Glutamatergic neuron (in vitro differentiated cells): ENCODE measurements around the gene MRGPRF. TPM values are rescaled to one million over a fixed set of nuclear protein-coding genes. Genes with fewer than 3 reads are reported as not detected.

Source experiments
- DNase-seq: peaks from one replicate; pipeline ENCODE4 v3.0.0; 2022
- H3K27ac Mint-ChIP-seq: one replicate; pipeline ENCODE4 v1.8.0; 2020; ENCODE audit warnings: mild to moderate bottlenecking, mixed read lengths, inconsistent platforms; ENCODE audit not compliant: unreplicated experiment
- H3K27me3 Mint-ChIP-seq: one replicate; pipeline ENCODE4 v1.8.0; 2020; ENCODE audit warnings: mild to moderate bottlenecking, moderate library complexity, mixed read lengths, inconsistent platforms; ENCODE audit not compliant: unreplicated experiment
- H3K36me3 Mint-ChIP-seq: one replicate; pipeline ENCODE4 v1.8.0; 2020; ENCODE audit warnings: mild to moderate bottlenecking, mixed read lengths, inconsistent platforms; ENCODE audit not compliant: unreplicated experiment
- H3K4me1 Mint-ChIP-seq: one replicate; pipeline ENCODE4 v1.8.0; 2020; ENCODE audit warnings: mild to moderate bottlenecking, low read depth, mixed read lengths, inconsistent platforms; ENCODE audit not compliant: unreplicated experiment
- H3K4me3 Mint-ChIP-seq: one replicate; pipeline ENCODE4 v1.8.0; 2020; ENCODE audit warnings: mild to moderate bottlenecking, mixed read lengths, inconsistent platforms; ENCODE audit not compliant: unreplicated experiment
- H3K9me3 Mint-ChIP-seq: one replicate; pipeline ENCODE4 v1.8.0; 2020; ENCODE audit warnings: mild to moderate bottlenecking, moderate library complexity, mixed read lengths, inconsistent platforms; ENCODE audit not compliant: unreplicated experiment
- CTCF ChIP-seq: fragments of 200-600 bp; sonication (generic); IDR thresholded peaks from one replicate; pipeline ENCODE4 v1.5.0; 2021; ENCODE audit not compliant: partially characterized antibody, unreplicated experiment
- total RNA-seq: library from RNA; stranded (reverse); fragmentation: NEBNext Ultra II Directional; extraction: Animal tissue kit (Norgen Biotek cat#: 25700); gene quantifications from one replicate; pipeline ENCODE4 v1.2.1, GENCODE V29; 2021; ENCODE audit not compliant: unreplicated experiment

MRGPRF gene
- total RNA-seq, 1 donor from 2014 or later = 1.0 TPM

DNA sequence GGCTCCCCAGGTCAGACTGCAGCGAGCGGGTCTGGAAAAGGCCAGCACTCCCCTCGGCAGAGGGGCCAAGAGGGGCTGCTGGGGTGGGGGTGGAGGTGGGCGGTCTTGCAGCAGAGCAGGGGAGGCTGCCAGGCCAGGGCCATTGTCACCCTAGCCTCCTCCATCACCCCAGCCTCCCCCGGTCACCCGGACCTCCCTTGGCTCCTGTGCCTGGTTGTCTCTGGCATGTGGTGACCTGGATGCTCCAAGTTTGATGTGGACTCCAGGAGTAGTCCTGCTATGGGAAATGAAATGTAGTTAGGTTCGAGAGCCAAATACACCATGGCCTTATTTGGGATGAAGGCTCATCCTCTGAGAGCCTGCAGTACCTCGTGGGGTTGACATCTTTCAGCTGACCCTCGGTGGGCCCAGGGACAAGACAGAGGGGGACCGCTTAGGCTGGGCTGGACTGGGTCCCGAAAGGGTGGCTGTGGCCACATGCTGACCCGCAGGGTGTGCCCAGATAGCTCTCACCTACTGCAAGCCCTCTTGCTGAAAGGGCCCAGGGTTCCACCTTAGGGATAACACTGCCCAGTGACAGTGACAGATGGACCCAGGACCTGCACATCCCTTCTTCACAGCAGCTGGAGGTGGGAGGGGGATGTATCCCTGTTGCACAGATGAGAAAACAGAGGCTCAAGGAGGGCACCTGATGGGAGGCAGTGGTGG is 56.3 kb downstream of the MRGPRF start:
- no peak overlapping the region for H3K4me3 Mint-ChIP-seq
- H3K4me1 Mint-ChIP-seq = peaks cover 8% of the 10 kb centered on the region
- no peaks in the 10 kb centered on the region for H3K36me3 Mint-ChIP-seq
- DNase-seq = no peak
- peaks cover 6% of the 10 kb centered on the region for H3K9me3 Mint-ChIP-seq
- H3K27ac Mint-ChIP-seq = no peak overlapping the region
- TF ChIP-seq CTCF = no peak
- H3K27me3 Mint-ChIP-seq = no peaks in the 10 kb centered on the region

DNA sequence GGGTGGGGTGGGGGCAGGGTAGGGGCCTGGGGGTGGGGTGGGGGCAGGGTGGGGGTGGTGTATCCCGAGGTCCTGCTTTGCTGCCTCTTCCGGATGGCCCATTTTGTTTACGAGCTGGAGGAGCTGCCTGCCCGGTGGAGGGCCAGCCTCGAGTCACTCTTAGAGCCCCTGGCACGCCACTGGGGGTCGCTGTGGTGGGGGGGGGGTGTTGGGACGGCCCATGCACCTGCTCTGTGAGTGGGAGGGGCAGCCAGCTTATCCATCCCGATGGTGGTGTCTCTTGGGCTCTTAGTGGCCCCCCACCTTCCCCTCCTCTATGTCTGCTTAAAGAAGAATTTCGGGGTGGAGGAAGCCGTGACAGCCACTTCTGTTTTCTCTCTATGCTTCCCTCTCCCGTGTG is 56.9 kb downstream of the MRGPRF start:
- no peak for TF ChIP-seq CTCF
- peaks cover 8% of the 10 kb centered on the region for H3K4me1 Mint-ChIP-seq
- peaks cover 6% of the 10 kb centered on the region for H3K9me3 Mint-ChIP-seq
- no peak overlapping the region for H3K4me3 Mint-ChIP-seq
- H3K36me3 Mint-ChIP-seq = no peaks in the 10 kb centered on the region
- DNase-seq = peak; percentile 49
- H3K27ac Mint-ChIP-seq = no peak overlapping the region
- H3K27me3 Mint-ChIP-seq = no peaks in the 10 kb centered on the region

- Mint-ChIP-seq H3K36me3 (no peaks in the 10 kb centered on the region), H3K27ac (no peak overlapping the region), H3K27me3 (no peaks in the 10 kb centered on the region), H3K4me3 (no peak overlapping the region), H3K4me1 (peaks cover 10% of the 10 kb centered on the region), H3K9me3 (peaks cover 6% of the 10 kb centered on the region)
- TF ChIP-seq CTCF = no peak
- no peak for DNase-seq
Measured at GRCh38 chr11:68955607-68955958, 57.5 kb downstream of the MRGPRF start.

DNA sequence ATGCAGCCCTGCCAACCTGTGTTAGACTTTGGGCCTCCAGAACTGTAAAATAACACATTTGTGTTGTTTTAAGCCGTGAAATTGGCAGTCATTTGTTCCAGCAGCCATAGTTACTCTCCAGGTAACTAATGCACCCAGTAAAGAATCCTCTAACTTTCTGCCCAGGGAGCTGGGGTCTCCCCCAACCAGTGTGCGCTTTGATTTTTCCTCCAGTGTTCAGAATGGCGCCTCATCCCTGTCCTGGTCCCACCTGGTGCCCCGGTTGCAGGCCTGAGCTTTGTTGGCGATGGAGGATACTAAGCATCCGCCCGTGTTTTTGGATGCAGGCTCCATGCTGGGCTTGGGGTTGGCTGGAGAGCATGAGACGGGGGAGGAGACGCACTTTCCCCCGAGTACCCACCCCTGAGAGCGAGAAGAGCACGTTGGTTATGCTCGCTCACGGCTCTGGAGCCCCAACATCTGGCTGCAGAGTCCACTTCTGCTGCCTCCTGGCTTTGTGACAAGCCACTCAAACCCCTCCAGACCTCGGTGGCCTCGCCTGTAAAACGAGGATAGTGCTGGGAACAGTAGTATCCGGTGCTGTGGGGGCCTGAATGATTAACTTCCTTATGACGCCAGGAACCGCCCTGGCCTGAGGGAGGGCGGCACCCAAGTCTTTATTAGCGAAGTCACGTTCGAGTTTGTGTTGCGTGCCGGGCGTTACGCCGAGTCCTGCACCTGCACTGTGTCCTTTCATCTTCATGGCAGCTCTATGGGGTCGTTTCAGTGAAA is 58.0 kb downstream of the MRGPRF start:
- H3K4me3 Mint-ChIP-seq = no peak overlapping the region
- H3K4me1 Mint-ChIP-seq = peaks cover 7% of the 10 kb centered on the region
- TF ChIP-seq CTCF = no peak
- no peaks in the 10 kb centered on the region for H3K36me3 Mint-ChIP-seq
- no peak for DNase-seq
- H3K27ac Mint-ChIP-seq = no peak overlapping the region
- H3K27me3 Mint-ChIP-seq = no peaks in the 10 kb centered on the region
- H3K9me3 Mint-ChIP-seq = peaks cover 3% of the 10 kb centered on the region

Other genes with a start within 250 kb of the MRGPRF start
- 4.1 TPM for gene CPT1A, start 171.3 kb downstream of the MRGPRF start, total RNA-seq
- 54.3 TPM for gene MRPL21, start 109.4 kb downstream of the MRGPRF start, total RNA-seq
- 30.8 TPM for gene IGHMBP2, start 109.4 kb downstream of the MRGPRF start, total RNA-seq
- not detected for gene MRGPRD, start 32.3 kb downstream of the MRGPRF start, total RNA-seq
- gene TPCN2, start 35.7 kb upstream of the MRGPRF start, total RNA-seq = 17.2 TPM
- gene SMIM38, start 142.7 kb upstream of the MRGPRF start, total RNA-seq = 0.32 TPM